Measurements from ENCODE around the gene SETD1A.

The SETD1A gene

DNA sequence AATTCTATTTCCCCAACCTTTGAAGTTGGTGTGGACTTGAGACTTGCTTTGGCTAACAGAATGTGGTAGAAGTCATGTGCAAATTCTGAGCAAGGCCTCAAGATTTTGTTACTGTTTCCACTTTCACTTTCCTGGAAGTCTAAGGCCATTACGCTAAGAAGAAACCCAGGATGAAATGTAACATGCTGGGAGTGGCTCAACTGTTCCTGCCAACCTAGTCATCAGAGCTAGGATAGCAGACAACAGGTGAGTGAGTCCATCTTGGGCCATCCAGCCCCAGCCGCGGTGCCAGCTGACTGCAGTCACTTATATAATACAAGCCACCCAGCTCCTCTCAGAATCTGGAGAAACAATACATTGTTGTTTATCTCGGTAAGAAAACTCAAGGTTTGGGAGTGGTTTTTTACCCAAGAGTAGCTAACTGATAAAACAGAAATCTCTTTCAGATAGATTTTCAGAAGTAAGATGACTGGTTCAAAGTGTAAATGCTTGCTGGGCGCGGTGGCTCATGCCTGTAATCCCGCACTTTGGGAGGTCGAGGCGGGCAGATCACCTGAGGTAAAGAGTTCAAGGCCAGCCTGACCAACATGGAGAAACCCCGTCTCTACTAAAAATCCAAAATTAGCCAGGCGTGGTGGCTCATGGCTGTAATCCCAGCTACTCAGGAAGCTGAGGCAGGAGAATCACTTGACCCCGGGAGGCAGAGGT lies 65.1 kb downstream of the SETD1A start:
- TF ChIP-seq, protein P1, sequence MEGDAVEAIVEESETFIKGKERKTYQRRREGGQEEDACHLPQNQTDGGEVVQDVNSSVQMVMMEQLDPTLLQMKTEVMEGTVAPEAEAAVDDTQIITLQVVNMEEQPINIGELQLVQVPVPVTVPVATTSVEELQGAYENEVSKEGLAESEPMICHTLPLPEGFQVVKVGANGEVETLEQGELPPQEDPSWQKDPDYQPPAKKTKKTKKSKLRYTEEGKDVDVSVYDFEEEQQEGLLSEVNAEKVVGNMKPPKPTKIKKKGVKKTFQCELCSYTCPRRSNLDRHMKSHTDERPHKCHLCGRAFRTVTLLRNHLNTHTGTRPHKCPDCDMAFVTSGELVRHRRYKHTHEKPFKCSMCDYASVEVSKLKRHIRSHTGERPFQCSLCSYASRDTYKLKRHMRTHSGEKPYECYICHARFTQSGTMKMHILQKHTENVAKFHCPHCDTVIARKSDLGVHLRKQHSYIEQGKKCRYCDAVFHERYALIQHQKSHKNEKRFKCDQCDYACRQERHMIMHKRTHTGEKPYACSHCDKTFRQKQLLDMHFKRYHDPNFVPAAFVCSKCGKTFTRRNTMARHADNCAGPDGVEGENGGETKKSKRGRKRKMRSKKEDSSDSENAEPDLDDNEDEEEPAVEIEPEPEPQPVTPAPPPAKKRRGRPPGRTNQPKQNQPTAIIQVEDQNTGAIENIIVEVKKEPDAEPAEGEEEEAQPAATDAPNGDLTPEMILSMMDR (conservative IDR thresholded peaks at IDR 0.05): no peak
- TF ChIP-seq ZFX (IDR thresholded peaks at IDR 0.05): no peak

DNA sequence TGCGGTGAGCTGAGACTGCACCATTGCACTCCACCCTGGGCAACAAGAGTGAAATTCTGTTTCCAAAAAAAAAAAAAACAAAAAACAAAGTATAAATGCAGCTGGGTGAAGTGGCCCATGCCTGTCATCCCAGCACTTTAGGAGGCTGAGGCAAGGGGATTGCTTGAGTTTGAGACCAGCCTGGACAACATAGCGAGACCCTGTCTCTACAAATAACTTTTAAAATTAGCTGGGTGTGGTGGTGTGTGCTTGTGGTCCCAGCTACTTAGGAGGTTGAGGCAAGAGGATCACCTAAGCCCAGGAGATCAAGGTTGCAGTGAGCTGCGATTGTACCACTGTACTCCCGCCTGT lies 65.7 kb downstream of the SETD1A start:
- H3K27ac ChIP-seq: no peak overlapping the region
- TF ChIP-seq ZFX (IDR thresholded peaks at IDR 0.05): no peak
- TF ChIP-seq, protein P1 (conservative IDR thresholded peaks at IDR 0.05): no peak

More for the DNA sequence above, 65.1 kb downstream of the SETD1A start:
- H3K27ac ChIP-seq: no peak overlapping the region

DNA sequence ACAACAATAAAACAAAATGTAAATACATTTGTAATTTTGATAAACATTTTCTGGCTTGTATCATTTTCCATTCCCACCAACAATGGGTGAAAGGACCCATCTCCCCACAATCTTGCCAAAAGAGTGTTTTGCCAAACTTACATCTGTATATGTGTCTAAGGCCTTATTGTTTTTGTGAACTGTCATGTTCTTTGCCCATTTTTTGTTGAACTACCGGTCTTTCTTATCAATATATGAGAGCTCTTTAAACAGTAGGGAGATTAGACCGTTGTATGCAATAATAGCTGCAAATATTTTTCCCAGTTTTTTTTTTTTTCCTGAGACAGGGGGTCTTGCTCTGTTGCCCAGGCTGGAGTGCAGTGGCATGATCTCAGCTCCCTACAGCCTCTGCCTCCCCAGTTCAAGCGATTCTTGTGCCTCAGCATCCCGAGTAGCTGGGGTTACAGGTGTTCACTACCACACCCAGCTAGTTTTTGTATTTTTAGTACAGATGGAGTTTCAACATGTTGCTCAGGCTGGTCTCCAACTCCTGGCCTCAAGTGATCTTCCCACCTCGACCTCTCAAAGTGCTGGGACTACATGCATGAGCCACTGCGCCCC lies 66.2 kb downstream of the SETD1A start:
- TF ChIP-seq, protein P1 (conservative IDR thresholded peaks at IDR 0.05): no peak
- TF ChIP-seq ZFX (IDR thresholded peaks at IDR 0.05): no peak
- no peak overlapping the region for H3K27ac ChIP-seq

DNA sequence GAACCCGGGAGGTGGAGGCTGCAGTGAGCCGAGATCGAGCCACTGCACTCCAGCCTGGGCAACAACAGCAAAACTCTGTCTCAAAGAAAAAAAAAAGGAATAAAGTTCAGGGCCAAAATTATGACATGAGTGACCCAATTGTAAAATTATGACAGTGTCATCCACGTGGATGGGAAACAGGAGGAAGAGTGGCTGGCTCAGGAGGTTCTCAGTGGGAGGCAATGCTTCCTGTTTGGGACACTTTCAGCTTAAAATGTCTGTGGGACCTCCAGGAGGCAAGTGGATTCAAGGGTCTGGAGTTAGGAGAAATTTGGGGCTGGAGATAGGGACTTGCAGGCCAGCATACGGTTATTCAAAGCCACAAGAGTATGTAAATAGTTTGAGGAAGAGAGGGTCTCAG lies 67.8 kb downstream of the SETD1A start:
- H3K27ac ChIP-seq: no peak overlapping the region
- TF ChIP-seq ZFX (IDR thresholded peaks at IDR 0.05): no peak
- TF ChIP-seq, protein P1 (conservative IDR thresholded peaks at IDR 0.05): no peak

DNA sequence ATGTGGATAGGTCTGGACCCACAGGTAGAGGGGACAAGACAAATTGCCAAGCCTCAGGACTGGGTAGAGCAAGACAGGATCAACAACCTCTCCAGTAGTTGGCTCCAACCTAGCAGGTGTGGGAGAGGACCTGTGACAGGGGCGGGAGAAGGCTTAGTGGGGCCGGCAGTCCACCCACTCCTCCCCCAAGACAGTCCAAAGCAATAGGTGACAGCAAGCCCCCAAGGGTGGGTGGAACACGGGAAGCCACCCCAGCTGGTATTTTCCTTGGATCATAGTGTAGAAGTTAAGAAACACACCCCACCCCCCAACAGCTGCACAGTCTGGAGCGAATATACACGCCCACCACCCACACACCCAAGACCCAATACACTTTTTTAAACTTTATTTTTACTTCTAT lies 71.7 kb downstream of the SETD1A start:
- no peak for TF ChIP-seq ZFX (IDR thresholded peaks at IDR 0.05)
- TF ChIP-seq, protein P1 (conservative IDR thresholded peaks at IDR 0.05): no peak
- H3K27ac ChIP-seq: no peak overlapping the region

DNA sequence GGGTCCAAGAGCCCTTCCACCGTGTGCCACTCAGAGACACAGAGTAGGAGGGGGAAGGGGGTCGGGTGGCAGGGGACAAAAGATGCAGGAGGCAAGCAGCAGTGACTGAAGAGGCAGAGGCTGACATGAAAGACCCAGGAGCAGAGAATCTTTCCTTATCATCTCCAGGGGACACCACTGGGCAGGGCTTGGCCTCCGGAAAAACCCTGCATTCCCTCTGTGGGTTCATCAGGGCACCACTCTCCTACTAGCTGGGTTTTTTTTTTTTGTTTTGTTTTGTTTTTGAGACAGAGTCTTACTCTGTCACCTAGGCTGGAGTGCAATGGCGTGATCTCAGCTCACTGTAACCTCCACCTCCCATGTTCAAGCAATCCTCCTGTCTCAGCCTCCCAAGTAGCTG lies 73.7 kb downstream of the SETD1A start:
- no peak overlapping the region for H3K27ac ChIP-seq
- TF ChIP-seq, protein P1 (conservative IDR thresholded peaks at IDR 0.05): no peak
- TF ChIP-seq ZFX (IDR thresholded peaks at IDR 0.05): no peak
